H54 (cell line): ENCODE data around the gene LCN6.
"Not testable (repeated sequence)": the region's sequence is repeated elsewhere in the genome, so short reads cannot be mapped to it uniquely, and the experiment has no call there.

ENCODE experiments used
- DNase-seq: peaks from one replicate; pipeline ENCODE4 v3.0.0; 2011; ENCODE audit warnings: low spot score, mixed read lengths; ENCODE audit not compliant: insufficient read length
- FAIRE-seq: peaks from 3 replicates; lab custom pipeline; 2011; peaks lifted over from hg19 to GRCh38; lab: Jason Lieb, UNC
- POLR2A ChIP-seq: IDR thresholded peaks from 2 replicates; pipeline ENCODE4 v1.6.1; 2011; ENCODE audit warnings: low read depth, mild to moderate bottlenecking, low read length

The LCN6 gene

GRCh38 chr9:136714096-136714892 is 34.0 kb downstream of the LCN6 start:
- FAIRE-seq (no peak), DNase-seq (no peak)

GRCh38 chr9:136713550-136713949 is 34.8 kb downstream of the LCN6 start:
- no peak for DNase-seq
- FAIRE-seq: no peak
- TF ChIP-seq POLR2A: no peak

More at GRCh38 chr9:136714096-136714892, 34.0 kb downstream of the LCN6 start:
- no peak for TF ChIP-seq POLR2A

GRCh38 chr9:136712690-136713544 is 35.4 kb downstream of the LCN6 start:
- FAIRE-seq: no peak
- TF ChIP-seq POLR2A: no peak
- DNase-seq: no peak

GRCh38 chr9:136711751-136712689 is 36.3 kb downstream of the LCN6 start, which contains the start of gene DIPK1B:
Gene DIPK1B, plus strand, starts transcription at chr9:136712572. Its CDS starts 94 bp downstream, at chr9:136712666.
- TF ChIP-seq POLR2A: no peak
- FAIRE-seq: no peak
- no peak for DNase-seq

- FAIRE-seq, DNase-seq: not testable (repeated sequence)
Measured at GRCh38 chr9:136711219-136711648, 37.1 kb downstream of the LCN6 start.

- FAIRE-seq: peak; percentile 33
Measured at GRCh38 chr9:136710543-136710942, 37.8 kb downstream of the LCN6 start.

GRCh38 chr9:136709454-136710109 is 38.7 kb downstream of the LCN6 start:
- DNase-seq: no peak
- TF ChIP-seq POLR2A: no peak
- FAIRE-seq: no peak

More at GRCh38 chr9:136710543-136710942, 37.8 kb downstream of the LCN6 start:
- peak; percentile 95 for DNase-seq
- TF ChIP-seq POLR2A: no peak

- TF ChIP-seq POLR2A: no peak
- no peak for FAIRE-seq
- DNase-seq: no peak
Measured at GRCh38 chr9:136707849-136708517, 40.3 kb downstream of the LCN6 start.

- DNase-seq: no peak
- TF ChIP-seq POLR2A: no peak
- FAIRE-seq: no peak
Measured at GRCh38 chr9:136707011-136707410, 41.3 kb downstream of the LCN6 start.

GRCh38 chr9:136705564-136705963 is 42.8 kb downstream of the LCN6 start:
- TF ChIP-seq POLR2A: no peak
- no peak for DNase-seq
- FAIRE-seq: no peak

GRCh38 chr9:136704741-136705140 is 43.6 kb downstream of the LCN6 start:
- DNase-seq, FAIRE-seq: not testable (repeated sequence)

- FAIRE-seq (no peak), DNase-seq (no peak)
- no peak for TF ChIP-seq POLR2A
Measured at GRCh38 chr9:136703276-136703860, 45.0 kb downstream of the LCN6 start.

GRCh38 chr9:136701668-136702053 is 46.7 kb downstream of the LCN6 start:
- FAIRE-seq: no peak
- DNase-seq: no peak
- TF ChIP-seq POLR2A: no peak
